Astrocyte (in vitro differentiated cells and primary cell): ENCODE measurements around the gene IL2RA.

ENCODE experiments used
- CTCF ChIP-seq: IDR thresholded peaks from 2 replicates; pipeline ENCODE4 v1.5.1; 2011; ENCODE audit warnings: low read depth, mild to moderate bottlenecking, inconsistent platforms, low read length, moderate library complexity; ENCODE audit not compliant: insufficient read depth
- EZH2 ChIP-seq: IDR thresholded peaks from 2 replicates; pipeline ENCODE4 v1.6.1; 2012; ENCODE audit warnings: mild to moderate bottlenecking, low read length, inconsistent platforms; ENCODE audit not compliant: insufficient read depth

- TF ChIP-seq CTCF, result no peak
- no peak for TF ChIP-seq EZH2
These were observed 22.0 kb downstream of the IL2RA start for GRCh38 chr10:6040205-6040604.
